GM12891 (cell line): Measurements from ENCODE around the gene METTL22.

Experiments
- PAX5 ChIP-seq: IDR thresholded peaks from 2 replicates; pipeline ENCODE4 v1.6.1; 2011; ENCODE audit warnings: low read length, moderate library complexity, mild to moderate bottlenecking; ENCODE audit not compliant: insufficient read depth, severe bottlenecking
- POLR2A ChIP-seq: IDR thresholded peaks from 2 replicates; pipeline ENCODE4 v1.6.1; 2011; ENCODE audit warnings: low read depth, low read length, control low read depth

DNA sequence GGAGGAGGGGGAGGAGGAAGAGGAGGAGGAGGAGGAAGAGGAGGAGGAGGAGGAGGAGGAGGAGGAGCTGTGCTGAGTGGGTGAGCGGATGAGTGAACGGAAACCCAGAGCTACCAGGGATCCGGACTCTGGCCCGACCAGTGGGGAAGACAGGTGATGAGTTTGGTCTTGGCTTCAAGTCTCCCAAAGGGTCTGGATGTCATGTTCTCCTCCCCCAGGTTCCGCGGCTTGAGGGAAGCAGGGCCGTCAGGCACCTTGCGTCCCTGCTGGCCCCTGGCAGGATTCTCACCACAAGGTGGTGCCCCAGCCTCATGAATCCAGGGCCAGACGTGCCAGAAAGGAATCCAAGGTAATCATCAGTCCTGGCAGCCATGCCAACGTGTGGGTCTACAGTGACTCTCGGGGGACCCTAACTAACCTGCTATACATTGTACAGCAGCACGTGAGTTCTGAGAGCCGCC, 39.4 kb downstream of the METTL22 start:
- no peak for TF ChIP-seq PAX5
- TF ChIP-seq POLR2A = no peak
